Measurements from ENCODE around the gene FRMPD4. TPM values are rescaled to one million over a fixed set of nuclear protein-coding genes. Genes with fewer than 3 reads are reported as not detected.

The FRMPD4 gene
- total RNA-seq, 1 donor from 2014 or later: 0.79 TPM

DNA sequence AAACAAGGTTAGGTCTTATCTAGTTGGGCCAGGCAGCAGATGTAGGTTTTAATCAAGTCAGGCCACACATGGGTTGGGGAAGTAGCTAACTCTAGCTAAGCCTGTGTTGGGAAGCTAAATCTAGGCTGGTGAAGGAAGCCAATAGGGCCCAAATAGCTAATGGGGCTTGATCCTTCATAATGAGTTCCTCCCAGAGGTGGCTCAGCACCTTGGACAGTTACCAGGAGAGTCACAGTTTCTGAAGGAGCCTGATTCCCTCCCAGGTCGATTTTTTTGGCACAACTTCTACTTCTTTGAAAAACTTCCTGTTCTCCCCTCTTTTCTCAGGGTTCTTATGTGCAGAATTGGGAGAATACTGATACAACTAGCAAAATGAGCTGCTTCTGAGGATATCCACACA lies 410.5 kb downstream of the FRMPD4 start:
- H3K36me3 ChIP-seq (ENCODE audit: control insufficient read depth, insufficient read depth, low read length): no peaks in the 10 kb centered on the region
- no peak overlapping the region for H3K4me3 ChIP-seq (ENCODE audit: low read depth, low read length)
- H3K27me3 ChIP-seq (ENCODE audit: control insufficient read depth, insufficient read depth, low read length): no peaks in the 10 kb centered on the region
- FAIRE-seq: peak; percentile 23
- DNase-seq (ENCODE audit: low read depth): peak; percentile 27
- TF ChIP-seq, protein P1, sequence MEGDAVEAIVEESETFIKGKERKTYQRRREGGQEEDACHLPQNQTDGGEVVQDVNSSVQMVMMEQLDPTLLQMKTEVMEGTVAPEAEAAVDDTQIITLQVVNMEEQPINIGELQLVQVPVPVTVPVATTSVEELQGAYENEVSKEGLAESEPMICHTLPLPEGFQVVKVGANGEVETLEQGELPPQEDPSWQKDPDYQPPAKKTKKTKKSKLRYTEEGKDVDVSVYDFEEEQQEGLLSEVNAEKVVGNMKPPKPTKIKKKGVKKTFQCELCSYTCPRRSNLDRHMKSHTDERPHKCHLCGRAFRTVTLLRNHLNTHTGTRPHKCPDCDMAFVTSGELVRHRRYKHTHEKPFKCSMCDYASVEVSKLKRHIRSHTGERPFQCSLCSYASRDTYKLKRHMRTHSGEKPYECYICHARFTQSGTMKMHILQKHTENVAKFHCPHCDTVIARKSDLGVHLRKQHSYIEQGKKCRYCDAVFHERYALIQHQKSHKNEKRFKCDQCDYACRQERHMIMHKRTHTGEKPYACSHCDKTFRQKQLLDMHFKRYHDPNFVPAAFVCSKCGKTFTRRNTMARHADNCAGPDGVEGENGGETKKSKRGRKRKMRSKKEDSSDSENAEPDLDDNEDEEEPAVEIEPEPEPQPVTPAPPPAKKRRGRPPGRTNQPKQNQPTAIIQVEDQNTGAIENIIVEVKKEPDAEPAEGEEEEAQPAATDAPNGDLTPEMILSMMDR (IDR thresholded peaks at IDR 0.05; ENCODE audit: insufficient read depth, low read length, severe bottlenecking): no peak

DNA sequence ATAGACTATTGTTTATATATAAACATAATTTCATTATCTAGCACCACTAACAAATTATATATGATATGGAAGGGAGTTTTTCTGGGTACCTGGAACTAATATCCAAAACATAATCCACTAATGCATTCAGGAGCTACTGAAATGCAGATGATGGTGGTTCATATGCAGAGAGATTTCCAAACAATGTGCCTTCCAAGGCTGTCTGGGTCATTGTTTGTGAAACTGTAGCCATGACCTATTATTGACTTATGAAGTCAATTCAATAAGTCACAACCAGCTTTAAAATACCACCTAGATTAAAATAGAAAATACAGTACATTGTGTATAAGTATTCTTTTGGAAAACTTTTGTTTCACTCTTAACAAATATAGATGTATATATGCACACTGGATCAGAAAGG lies 415.9 kb downstream of the FRMPD4 start:
- FAIRE-seq: no peak
- TF ChIP-seq, protein P1 (IDR thresholded peaks at IDR 0.05; ENCODE audit: insufficient read depth, low read length, severe bottlenecking): no peak

DNA sequence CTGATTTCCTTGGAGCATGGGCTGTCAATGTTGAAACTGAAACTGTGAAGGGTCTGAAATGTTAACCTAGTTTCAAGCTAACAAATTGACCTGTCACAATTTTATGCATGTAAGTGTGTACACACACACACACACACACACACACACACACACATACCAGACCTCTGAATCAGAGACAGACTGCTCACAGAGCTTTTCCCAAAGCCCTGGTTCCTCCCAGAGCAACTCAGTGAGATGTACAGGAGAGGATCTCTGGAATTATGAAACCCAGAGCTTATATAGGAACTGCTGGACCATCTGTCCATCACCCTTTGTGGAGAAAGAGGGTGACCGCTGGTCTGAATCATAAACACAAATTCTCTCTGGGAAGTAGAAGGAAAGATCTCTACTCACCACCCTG lies 424.8 kb downstream of the FRMPD4 start:
- TF ChIP-seq, protein P1 (IDR thresholded peaks at IDR 0.05; ENCODE audit: insufficient read depth, low read length, severe bottlenecking): no peak
- H3K27me3 ChIP-seq (ENCODE audit: control insufficient read depth, insufficient read depth, low read length): no peaks in the 10 kb centered on the region
- DNase-seq (ENCODE audit: low read depth) (peak; percentile 38), FAIRE-seq (no peak)
- H3K4me3 ChIP-seq (ENCODE audit: low read depth, low read length): no peak overlapping the region
- H3K36me3 ChIP-seq (ENCODE audit: control insufficient read depth, insufficient read depth, low read length): no peaks in the 10 kb centered on the region

More for the DNA sequence above, 415.9 kb downstream of the FRMPD4 start:
- Histone ChIP-seq H3K36me3 (ENCODE audit: control insufficient read depth, insufficient read depth, low read length) (no peaks in the 10 kb centered on the region), H3K4me3 (ENCODE audit: low read depth, low read length) (no peak overlapping the region), H3K27me3 (ENCODE audit: control insufficient read depth, insufficient read depth, low read length) (no peaks in the 10 kb centered on the region)
- DNase-seq (ENCODE audit: low read depth): no peak

DNA sequence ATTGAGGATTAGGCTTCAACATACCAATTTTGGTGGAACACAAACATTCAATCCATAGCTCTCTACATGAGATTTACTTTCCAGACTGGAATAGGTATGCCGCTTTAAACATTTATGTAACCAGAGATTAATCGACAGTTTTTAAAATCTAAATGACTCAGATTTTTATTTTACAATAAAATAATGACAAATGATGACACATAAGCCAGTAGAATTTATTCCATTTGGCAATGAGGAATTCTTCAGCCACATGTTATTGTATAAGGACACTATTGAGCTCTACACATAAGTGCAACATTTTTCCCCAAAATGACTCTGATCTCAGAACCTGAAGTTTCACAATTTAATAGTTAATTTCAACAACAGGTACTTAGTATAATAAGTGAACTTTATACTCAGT lies 425.9 kb downstream of the FRMPD4 start:
- no peak for DNase-seq (ENCODE audit: low read depth)
- TF ChIP-seq, protein P1 (IDR thresholded peaks at IDR 0.05; ENCODE audit: insufficient read depth, low read length, severe bottlenecking): no peak
- Histone ChIP-seq H3K27me3 (ENCODE audit: control insufficient read depth, insufficient read depth, low read length) (no peaks in the 10 kb centered on the region), H3K36me3 (ENCODE audit: control insufficient read depth, insufficient read depth, low read length) (no peaks in the 10 kb centered on the region), H3K4me3 (ENCODE audit: low read depth, low read length) (no peak overlapping the region)
- FAIRE-seq: no peak

DNA sequence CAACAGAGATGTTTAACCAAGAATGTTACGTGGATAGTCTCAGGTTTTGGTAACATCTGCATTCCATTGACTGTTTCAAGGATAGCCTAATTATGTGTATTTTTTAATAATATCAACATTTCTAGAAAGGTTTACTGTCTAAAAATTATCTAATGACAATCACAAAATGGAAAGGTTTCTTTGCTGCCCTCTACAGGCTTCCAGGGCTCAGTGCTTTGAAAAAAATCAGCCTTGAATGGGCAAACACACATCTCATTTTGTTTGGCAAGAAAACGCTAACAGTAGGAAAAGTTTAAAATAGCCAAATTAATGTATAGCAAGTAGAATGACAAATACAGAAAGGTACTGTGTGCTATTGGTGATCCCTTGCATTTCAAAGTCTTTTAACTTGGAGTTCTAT lies 429.6 kb downstream of the FRMPD4 start:
- FAIRE-seq: no peak
- no peak overlapping the region for H3K4me3 ChIP-seq (ENCODE audit: low read depth, low read length)
- no peaks in the 10 kb centered on the region for H3K27me3 ChIP-seq (ENCODE audit: control insufficient read depth, insufficient read depth, low read length)
- TF ChIP-seq, protein P1 (IDR thresholded peaks at IDR 0.05; ENCODE audit: insufficient read depth, low read length, severe bottlenecking): peak; percentile 42
- no peaks in the 10 kb centered on the region for H3K36me3 ChIP-seq (ENCODE audit: control insufficient read depth, insufficient read depth, low read length)
- DNase-seq (ENCODE audit: low read depth): peak; percentile 28

DNA sequence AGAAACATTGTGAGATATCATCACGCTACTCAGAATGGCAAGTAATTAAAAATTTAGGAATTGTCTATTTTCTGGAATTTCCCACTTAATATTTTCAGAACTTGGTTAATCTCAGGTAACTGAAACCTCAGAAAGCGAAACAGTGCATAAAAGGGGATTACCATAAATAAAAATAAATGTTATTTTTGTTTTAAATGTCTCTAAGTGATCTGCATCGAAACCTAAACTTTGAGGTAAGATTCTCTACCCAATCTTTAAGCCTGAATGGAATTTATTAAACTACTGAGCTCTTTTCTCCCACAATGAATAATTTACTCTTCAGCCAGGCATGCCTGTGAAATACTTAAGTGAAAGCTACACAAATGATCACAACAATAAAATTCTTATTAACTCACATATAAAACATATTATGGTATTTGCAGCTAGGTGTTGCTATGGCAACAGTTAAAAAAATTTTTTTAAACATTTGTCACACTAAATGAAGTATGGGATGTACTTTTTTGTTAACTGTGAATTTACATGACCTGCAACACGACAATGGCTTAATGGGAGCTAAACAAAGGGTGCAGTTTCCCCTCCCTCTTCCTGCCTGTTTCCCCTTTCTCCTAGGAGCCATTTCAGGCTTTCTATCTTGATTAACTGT lies 432.7 kb downstream of the FRMPD4 start:
- DNase-seq (ENCODE audit: low read depth): no peak
- Histone ChIP-seq H3K4me3 (ENCODE audit: low read depth, low read length) (no peak overlapping the region), H3K36me3 (ENCODE audit: control insufficient read depth, insufficient read depth, low read length) (no peaks in the 10 kb centered on the region), H3K27me3 (ENCODE audit: control insufficient read depth, insufficient read depth, low read length) (no peaks in the 10 kb centered on the region)
- no peak for FAIRE-seq
- TF ChIP-seq, protein P1 (IDR thresholded peaks at IDR 0.05; ENCODE audit: insufficient read depth, low read length, severe bottlenecking): no peak

All from bronchial epithelial cell (primary cell).